ENCODE results near the gene RAB41.

DNA sequence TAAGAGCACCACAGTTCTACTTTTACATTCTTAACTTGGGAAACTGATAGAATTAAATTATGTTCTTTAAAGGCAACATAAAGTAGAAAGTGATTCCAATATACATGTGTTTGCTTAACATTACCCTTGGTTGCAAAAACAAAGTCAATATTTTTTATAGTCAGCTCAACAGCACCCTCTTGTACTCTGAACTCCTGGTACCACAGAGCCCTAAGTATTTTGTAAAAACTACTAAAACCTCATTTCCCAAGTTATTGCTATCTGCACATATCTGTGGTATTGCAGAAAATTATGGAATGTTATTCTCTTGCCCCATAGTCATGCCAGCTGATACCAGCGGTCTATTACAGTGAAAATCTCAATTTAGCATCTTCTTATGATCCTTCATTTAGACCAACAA is 10.8 kb downstream of the RAB41 start:
- TF ChIP-seq, protein P1, sequence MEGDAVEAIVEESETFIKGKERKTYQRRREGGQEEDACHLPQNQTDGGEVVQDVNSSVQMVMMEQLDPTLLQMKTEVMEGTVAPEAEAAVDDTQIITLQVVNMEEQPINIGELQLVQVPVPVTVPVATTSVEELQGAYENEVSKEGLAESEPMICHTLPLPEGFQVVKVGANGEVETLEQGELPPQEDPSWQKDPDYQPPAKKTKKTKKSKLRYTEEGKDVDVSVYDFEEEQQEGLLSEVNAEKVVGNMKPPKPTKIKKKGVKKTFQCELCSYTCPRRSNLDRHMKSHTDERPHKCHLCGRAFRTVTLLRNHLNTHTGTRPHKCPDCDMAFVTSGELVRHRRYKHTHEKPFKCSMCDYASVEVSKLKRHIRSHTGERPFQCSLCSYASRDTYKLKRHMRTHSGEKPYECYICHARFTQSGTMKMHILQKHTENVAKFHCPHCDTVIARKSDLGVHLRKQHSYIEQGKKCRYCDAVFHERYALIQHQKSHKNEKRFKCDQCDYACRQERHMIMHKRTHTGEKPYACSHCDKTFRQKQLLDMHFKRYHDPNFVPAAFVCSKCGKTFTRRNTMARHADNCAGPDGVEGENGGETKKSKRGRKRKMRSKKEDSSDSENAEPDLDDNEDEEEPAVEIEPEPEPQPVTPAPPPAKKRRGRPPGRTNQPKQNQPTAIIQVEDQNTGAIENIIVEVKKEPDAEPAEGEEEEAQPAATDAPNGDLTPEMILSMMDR (conservative IDR thresholded peaks at IDR 0.05 in 1 of 2, IDR thresholded peaks at IDR 0.05 in 1 of 2; ENCODE audit: extremely low read depth in 1 of 2, insufficient read depth in 1 of 2, low read depth in 1 of 2, low read length in 2 of 2): no peak
- TF ChIP-seq EZH2 (IDR thresholded peaks at IDR 0.05; ENCODE audit: borderline replicate concordance, low read length): no peak
